ENCODE results near the gene ZDHHC11B. TPM values are rescaled to one million over a fixed set of nuclear protein-coding genes. Genes with fewer than 3 reads are reported as not detected.

ZDHHC11B gene
- total and polyA plus RNA-seq, 2 of the 13 experiments (the other 11 are each of a cell fraction or from before 2014, with no cell fraction given) = 0.11 to 0.12 TPM

DNA sequence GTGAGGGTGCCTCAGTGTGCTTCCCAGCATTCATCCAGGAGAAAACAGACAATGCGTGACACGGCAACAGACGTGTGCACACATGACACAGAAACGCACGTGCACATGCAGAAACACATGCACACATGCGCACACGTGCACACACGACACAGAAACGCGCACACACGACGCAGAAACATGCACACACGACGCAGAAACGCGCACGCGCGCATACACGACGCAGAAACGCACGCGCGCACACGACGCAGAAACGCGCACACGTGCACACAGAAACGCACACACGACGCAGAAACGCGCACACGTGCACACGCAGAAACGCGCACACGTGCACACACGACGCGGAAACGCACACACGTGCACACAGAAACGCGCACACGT is 107.8 kb downstream of the ZDHHC11B start (continued):
- TF ChIP-seq, protein P1, sequence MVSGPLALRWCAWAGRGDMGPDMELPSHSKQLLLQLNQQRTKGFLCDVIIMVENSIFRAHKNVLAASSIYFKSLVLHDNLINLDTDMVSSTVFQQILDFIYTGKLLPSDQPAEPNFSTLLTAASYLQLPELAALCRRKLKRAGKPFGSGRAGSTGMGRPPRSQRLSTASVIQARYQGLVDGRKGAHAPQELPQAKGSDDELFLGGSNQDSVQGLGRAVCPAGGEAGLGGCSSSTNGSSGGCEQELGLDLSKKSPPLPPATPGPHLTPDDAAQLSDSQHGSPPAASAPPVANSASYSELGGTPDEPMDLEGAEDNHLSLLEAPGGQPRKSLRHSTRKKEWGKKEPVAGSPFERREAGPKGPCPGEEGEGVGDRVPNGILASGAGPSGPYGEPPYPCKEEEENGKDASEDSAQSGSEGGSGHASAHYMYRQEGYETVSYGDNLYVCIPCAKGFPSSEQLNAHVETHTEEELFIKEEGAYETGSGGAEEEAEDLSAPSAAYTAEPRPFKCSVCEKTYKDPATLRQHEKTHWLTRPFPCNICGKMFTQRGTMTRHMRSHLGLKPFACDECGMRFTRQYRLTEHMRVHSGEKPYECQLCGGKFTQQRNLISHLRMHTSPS (CRISPR knock-in tag; IDR thresholded peaks at IDR 0.05; ENCODE audit: low read depth) = no peak
- TF ChIP-seq, protein P2, sequence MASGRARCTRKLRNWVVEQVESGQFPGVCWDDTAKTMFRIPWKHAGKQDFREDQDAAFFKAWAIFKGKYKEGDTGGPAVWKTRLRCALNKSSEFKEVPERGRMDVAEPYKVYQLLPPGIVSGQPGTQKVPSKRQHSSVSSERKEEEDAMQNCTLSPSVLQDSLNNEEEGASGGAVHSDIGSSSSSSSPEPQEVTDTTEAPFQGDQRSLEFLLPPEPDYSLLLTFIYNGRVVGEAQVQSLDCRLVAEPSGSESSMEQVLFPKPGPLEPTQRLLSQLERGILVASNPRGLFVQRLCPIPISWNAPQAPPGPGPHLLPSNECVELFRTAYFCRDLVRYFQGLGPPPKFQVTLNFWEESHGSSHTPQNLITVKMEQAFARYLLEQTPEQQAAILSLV (CRISPR knock-in tag; IDR thresholded peaks at IDR 0.05; ENCODE audit: borderline replicate concordance) = no peak
- TF ChIP-seq GABPA (IDR thresholded peaks at IDR 0.05; ENCODE audit: low read depth, low read length) = no peak
- no peak for TF ChIP-seq GABPA (CRISPR knock-in tag; IDR thresholded peaks at IDR 0.05; ENCODE audit: low read depth)
- TF ChIP-seq ZMYM3 (CRISPR knock-in tag; IDR thresholded peaks at IDR 0.05) = no peak
- TF ChIP-seq, protein P3, sequence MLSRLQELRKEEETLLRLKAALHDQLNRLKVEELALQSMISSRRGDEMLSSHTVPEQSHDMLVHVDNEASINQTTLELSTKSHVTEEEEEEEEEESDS (CRISPR knock-in tag; IDR thresholded peaks at IDR 0.05; ENCODE audit: borderline replicate concordance) = no peak
- TF ChIP-seq NCOR1 (IDR thresholded peaks at IDR 0.05; ENCODE audit: borderline replicate concordance, low read length) = no peak
- TF ChIP-seq TCF7L2 (IDR thresholded peaks at IDR 0.05; ENCODE audit: low read depth, low read length) = no peak
- no peak for TF ChIP-seq SNAI1 (CRISPR knock-in tag; IDR thresholded peaks at IDR 0.05; ENCODE audit: borderline replicate concordance)
- TF ChIP-seq, protein P4, sequence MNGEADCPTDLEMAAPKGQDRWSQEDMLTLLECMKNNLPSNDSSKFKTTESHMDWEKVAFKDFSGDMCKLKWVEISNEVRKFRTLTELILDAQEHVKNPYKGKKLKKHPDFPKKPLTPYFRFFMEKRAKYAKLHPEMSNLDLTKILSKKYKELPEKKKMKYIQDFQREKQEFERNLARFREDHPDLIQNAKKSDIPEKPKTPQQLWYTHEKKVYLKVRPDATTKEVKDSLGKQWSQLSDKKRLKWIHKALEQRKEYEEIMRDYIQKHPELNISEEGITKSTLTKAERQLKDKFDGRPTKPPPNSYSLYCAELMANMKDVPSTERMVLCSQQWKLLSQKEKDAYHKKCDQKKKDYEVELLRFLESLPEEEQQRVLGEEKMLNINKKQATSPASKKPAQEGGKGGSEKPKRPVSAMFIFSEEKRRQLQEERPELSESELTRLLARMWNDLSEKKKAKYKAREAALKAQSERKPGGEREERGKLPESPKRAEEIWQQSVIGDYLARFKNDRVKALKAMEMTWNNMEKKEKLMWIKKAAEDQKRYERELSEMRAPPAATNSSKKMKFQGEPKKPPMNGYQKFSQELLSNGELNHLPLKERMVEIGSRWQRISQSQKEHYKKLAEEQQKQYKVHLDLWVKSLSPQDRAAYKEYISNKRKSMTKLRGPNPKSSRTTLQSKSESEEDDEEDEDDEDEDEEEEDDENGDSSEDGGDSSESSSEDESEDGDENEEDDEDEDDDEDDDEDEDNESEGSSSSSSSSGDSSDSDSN (CRISPR knock-in tag; IDR thresholded peaks at IDR 0.05) = no peak
- TF ChIP-seq, protein P5, sequence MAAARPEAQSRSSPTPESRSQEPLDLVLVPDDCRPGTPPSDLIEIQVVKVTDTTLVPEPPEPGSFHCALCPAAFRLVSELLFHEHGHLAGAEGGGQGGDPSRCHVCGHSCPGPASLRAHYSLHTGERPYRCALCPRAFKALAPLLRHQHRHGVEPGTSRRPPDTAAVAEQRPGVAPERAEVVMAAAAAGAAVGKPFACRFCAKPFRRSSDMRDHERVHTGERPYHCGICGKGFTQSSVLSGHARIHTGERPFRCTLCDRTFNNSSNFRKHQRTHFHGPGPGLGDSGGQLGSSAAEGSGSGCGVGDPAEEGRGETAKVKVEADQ (CRISPR knock-in tag; IDR thresholded peaks at IDR 0.05; ENCODE audit: borderline replicate concordance) = no peak
- TF ChIP-seq ZMYM2 (CRISPR knock-in tag; IDR thresholded peaks at IDR 0.05) = no peak
- TF ChIP-seq, protein P6, sequence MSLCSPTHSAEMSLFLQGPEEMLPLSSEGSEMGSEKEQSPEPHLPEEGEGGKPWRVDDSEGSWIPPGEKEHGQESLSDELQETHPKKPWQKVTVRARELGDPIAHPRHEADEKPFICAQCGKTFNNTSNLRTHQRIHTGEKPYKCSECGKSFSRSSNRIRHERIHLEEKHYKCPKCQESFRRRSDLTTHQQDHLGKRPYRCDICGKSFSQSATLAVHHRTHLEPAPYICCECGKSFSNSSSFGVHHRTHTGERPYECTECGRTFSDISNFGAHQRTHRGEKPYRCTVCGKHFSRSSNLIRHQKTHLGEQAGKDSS (CRISPR knock-in tag; IDR thresholded peaks at IDR 0.05; ENCODE audit: borderline replicate concordance, low read depth) = no peak
- TF ChIP-seq AKAP8 (CRISPR knock-in tag; IDR thresholded peaks at IDR 0.05) = peak; percentile 74; the same call in 1 of the 2 replicates
- TF ChIP-seq, protein P7, sequence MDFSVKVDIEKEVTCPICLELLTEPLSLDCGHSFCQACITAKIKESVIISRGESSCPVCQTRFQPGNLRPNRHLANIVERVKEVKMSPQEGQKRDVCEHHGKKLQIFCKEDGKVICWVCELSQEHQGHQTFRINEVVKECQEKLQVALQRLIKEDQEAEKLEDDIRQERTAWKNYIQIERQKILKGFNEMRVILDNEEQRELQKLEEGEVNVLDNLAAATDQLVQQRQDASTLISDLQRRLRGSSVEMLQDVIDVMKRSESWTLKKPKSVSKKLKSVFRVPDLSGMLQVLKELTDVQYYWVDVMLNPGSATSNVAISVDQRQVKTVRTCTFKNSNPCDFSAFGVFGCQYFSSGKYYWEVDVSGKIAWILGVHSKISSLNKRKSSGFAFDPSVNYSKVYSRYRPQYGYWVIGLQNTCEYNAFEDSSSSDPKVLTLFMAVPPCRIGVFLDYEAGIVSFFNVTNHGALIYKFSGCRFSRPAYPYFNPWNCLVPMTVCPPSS (IDR thresholded peaks at IDR 0.05) = no peak
- no peak for TF ChIP-seq SRSF4 (IDR thresholded peaks at IDR 0.05; ENCODE audit: low read depth, low read length, poor library complexity, severe bottlenecking)
- TF ChIP-seq, protein P8, sequence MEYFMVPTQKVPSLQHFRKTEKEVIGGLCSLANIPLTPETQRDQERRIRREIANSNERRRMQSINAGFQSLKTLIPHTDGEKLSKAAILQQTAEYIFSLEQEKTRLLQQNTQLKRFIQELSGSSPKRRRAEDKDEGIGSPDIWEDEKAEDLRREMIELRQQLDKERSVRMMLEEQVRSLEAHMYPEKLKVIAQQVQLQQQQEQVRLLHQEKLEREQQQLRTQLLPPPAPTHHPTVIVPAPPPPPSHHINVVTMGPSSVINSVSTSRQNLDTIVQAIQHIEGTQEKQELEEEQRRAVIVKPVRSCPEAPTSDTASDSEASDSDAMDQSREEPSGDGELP (IDR thresholded peaks at IDR 0.05; ENCODE audit: borderline replicate concordance, low read depth) = no peak
- TF ChIP-seq PCBP1 (IDR thresholded peaks at IDR 0.05; ENCODE audit: borderline replicate concordance, low read depth, low read length) = no peak
- no peak for TF ChIP-seq HES4 (CRISPR knock-in tag; IDR thresholded peaks at IDR 0.05; ENCODE audit: borderline replicate concordance)
- no peak for TF ChIP-seq ZNF563 (CRISPR knock-in tag; IDR thresholded peaks at IDR 0.05)
- TF ChIP-seq ZNF292 (CRISPR knock-in tag; IDR thresholded peaks at IDR 0.05; ENCODE audit: borderline replicate concordance, low read depth) = no peak
